Measurements from ENCODE around the gene SCRN2.

SCRN2 gene

DNA sequence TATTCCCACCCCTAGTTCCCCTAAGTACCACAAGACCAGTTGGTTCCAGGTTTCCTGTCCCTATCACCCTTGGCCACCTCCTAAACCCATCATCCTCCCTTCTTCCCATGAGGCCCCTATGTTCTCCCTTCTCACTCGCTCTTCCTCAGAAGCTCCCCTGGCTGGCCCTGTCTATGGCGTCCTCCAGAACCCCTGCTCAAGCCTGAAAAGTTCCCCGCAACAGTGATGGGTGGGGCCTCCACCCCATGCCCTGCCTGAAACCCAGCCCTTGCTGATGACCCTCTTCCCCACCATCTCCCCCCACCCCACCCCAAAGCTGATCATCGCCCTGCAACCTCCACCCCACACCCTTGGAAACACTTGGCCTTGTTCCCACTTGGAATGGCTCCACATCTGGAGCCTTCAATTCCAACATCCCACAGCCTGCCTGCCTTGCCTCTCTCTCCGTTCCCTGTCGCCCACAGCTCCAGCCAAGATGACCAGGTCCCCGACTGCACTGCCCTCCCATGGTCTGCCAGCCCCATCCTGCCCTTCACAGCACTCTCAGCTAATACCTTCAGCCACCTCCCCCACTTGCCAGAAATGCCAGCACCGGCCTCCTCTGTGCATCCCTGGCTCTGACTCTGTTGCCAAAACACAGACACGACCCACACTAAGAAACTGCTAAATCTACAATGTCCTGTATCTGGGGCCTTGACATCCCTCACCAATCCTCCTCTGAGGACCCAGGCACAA is 30.0 kb downstream of the SCRN2 start:
- in situ Hi-C loops (cut with HindIII; ENCODE audit: low pct_ligation_motif_present, low pct_unique_long_range_greater_than_20kb, low sequenced_read_pairs) = no loop called here
- DNase-seq = no peak

DNA sequence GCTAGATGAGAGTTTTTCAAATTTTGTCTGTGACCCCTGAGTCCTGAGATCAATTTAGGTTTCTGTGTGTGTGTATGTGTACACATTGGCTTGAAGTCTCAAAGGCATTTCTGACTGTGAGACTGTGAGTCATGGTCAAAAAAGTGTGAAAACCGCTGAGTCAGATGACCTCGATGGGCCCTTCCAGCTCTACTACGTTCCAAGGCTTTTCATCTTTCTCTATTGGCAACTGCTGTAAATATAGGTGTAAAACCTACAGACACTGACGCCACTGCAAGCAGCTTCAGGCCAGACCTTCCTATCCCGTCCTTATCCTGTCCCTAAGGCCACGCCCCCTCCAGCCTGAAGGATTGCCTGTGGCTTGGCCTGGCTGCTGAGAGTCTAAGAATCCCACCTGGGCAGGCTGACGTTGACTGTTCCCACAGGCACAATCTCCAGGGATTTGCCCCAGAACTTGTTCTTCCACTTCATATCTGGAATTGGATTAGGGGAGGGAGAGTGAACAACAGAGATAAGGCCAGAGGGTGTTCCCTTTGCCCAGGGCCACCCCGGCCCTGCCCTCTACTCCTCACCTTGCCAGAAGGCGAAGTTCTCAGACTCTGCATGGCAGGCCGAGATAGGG is 30.8 kb downstream of the SCRN2 start:
- DNase-seq = peak; percentile 90
- in situ Hi-C loops (cut with HindIII; ENCODE audit: low pct_ligation_motif_present, low pct_unique_long_range_greater_than_20kb, low sequenced_read_pairs) = no loop called here

DNA sequence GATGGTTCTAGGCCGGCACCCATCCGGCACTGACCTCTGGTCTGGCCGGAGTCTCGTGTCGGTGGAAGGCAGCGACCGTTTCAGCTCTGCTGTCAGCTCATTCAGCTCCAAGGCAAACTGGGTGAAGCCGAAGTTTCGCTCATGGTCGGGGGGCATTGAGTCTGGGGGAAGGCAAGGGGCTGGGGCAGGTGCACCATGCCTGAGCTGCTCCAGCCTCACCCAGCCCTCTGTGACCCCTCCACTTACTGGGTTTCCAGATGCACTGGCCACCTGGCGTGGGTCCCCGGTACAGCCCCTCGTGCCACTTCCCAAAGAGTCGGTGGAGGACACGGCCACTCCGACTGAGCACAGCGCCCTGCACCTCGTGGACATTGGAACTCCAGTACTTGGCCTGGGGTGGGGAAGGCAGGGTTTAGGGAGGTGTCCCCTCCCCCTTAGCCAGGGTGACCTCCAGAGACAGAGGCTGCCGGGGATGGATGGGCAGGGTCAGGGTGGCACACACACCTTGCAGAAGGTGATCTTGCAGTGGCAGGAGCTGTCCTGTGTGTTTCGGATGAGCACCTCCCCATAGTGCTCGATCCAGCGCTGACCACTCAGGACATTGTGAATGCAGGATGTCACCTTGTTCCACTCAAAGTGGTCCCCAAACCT is 32.1 kb downstream of the SCRN2 start:
- in situ Hi-C loops (cut with HindIII; ENCODE audit: low pct_ligation_motif_present, low pct_unique_long_range_greater_than_20kb, low sequenced_read_pairs) = no loop called here
- DNase-seq = no peak

DNA sequence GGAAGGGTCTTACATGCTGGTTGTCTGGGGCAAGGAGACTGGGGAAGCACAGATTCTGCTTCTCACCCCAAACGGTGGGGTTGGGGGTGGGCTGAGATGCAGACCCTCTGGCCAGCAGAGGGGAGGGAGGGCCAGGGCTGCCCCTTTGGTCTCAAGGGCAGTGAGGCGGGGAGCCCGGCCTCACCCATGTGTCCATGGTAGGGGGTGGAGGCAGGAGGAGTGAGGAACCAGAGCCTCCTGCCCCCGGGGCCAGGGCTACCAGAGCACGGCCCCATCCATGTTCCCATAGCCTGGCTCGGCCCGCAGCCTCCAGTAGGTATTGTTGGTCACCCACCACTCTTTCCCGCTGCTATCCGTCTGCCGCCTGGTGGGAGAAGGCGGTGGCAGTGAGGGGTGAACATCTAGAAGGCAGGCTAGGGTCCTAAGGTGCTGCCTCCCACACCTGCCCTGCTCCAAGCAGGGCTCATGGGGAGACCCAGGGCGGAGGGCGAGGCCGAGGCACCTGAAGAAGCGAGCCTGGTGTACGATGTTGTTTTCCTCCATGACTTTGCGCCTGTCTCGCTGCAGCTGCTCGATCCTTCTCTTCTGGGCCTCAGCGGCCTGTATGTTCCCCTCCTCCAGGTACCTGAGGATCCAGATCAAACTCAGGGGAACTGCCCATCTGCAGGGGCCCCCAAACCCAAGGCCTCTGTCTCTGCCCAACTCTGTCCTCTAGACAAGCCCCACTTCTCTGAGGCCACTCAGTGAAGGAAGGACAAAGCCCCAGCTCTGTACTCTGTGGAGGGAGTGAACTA is 32.8 kb downstream of the SCRN2 start:
- in situ Hi-C loops (cut with HindIII; ENCODE audit: low pct_ligation_motif_present, low pct_unique_long_range_greater_than_20kb, low sequenced_read_pairs) = no loop called here
- no peak for DNase-seq

DNA sequence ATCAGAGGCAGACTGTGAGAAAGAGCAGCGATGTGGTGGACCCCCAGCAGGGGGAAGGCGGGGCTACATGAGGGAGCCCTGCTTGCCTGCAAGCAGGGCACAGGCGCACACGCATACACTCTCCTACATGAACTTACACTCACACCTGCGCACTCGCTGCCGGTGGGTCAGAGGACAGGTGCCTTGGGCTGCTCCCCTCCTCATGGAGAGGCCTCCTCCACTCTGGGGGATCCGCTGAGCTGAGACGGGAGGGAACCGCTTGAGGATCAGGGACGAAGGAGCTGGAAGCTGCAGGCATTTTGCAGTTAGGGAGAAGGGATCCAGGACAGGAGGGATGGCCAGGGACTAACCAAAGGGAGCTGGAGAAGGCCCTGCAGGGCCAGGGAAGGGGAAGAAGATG is 33.7 kb downstream of the SCRN2 start:
- DNase-seq = no peak

DNA sequence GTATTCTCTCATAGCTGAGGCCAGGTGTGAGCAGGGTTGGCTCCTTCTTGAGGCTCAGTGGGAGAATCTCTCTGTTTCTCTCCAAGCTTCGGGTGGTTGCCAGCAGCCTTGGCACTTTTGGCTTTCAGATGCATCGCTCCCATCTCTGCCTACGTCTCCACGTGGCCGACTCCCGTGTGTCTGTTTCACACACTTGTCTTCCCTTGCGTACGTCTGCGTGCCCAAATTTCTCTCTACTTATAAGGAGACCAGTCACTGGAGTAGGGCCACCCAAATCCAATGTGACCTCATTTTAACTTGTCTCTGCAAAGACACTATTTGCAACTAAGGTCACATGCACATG is 34.2 kb downstream of the SCRN2 start:
- in situ Hi-C loops (cut with HindIII; ENCODE audit: low pct_ligation_motif_present, low pct_unique_long_range_greater_than_20kb, low sequenced_read_pairs) = no loop called here
- no peak for DNase-seq

More for the DNA sequence above, 33.7 kb downstream of the SCRN2 start:
- in situ Hi-C loops (cut with HindIII; ENCODE audit: low pct_ligation_motif_present, low pct_unique_long_range_greater_than_20kb, low sequenced_read_pairs) = no loop called here

DNA sequence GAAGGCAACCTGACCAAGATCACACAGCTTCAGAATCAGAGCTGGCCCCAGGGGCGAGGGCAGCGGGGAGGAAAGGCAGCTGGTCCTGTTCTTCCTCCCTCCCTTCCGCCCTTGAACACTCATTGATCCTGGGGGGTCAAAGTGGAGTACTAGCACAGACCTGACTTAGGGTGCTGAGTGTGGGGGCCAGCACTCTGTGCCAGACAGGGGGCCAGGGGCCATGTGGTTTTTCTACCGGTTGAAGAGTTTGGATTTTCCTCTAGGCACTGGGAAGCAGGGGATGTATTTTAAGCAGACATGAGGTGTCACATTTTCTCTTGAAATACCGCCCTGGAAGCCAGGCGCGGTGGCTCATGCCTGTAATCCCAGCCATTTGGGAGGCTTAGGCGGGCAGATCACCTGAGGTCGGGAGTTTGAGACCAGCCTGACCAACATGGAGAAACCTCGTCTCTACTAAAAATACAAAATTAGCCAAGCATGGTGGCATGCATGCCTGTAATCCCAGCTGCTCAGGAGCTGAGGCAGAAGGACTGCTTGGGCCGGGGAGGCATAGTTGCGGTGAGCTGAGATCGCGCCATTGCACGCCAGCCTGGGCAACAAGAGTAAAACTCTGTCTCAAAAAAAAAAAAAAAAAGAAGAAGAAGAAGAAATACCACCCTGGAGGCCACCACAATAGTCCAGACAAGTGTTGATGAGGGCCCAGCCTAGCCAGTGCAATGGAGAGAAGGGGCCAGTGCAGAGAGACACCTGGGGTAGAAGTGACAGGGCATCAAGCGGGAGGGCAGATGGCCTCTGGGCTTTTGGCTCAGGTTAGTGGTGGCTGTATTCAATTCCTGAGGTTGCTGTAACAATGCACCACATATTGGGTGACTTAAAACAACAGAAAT is 34.8 kb downstream of the SCRN2 start:
- no peak for DNase-seq
- in situ Hi-C loops (cut with HindIII; ENCODE audit: low pct_ligation_motif_present, low pct_unique_long_range_greater_than_20kb, low sequenced_read_pairs) = no loop called here

DNA sequence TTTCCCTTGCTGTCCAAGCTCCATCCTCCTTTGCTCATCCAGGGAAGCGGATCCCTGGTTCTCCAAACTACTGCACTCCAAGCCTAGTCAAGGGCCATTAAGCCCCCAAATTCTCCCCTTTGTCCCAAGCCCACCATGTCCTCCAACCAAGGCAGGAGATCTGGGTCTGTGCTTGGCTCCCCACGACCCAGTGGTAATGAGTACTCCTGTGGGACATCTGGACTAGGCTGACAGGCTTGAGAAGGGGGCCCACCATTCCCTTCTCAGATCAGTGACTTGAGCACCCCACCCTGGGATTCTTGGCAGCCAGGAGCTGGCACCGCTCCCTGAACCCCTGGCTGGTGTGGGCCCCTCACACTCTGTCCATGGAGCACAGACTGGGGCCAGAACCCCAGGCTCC is 36.6 kb downstream of the SCRN2 start:
- DNase-seq = no peak
- in situ Hi-C loops (cut with HindIII; ENCODE audit: low pct_ligation_motif_present, low pct_unique_long_range_greater_than_20kb, low sequenced_read_pairs) = no loop called here

DNA sequence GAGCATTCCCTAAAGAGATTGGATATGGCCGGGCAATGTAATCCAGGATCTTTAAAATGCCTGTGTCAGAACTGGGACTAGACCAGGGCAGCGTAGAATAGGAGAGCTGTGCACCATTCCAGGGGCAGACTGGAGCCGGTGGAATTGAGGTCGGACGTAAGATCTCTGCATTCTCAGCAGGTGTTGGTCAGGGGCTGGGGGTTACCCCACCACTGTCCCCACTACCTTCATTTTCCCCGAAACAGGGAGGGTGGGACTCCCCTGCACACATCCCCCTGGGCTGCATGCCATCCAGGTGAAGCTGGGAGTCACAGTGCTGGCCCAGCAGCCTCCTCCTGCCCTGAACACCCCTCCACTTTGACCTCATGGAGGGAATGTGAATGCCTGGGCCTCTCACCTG is 37.3 kb downstream of the SCRN2 start:
- DNase-seq = no peak
- in situ Hi-C loops (cut with HindIII; ENCODE audit: low pct_ligation_motif_present, low pct_unique_long_range_greater_than_20kb, low sequenced_read_pairs) = no loop called here

DNA sequence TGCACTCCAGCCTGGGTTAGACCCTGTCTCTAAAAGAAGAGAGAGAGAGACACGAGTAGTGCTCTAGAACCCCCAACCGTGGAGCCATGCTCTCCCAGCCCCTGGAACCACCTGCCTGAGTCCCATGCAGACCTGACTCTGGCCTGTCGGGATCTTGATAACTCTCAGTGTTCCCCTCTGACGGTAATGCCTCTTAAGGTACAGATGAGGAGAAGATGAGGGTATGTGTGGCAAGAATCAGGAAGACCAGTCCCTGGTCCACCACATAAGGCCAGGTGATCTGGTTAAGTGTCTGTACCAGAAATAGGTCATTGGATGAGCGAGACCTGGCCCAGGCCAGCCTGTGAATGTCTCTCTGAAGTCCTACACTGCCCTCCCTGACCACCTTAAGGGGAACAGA is 37.9 kb downstream of the SCRN2 start:
- no peak for DNase-seq
- in situ Hi-C loops (cut with HindIII; ENCODE audit: low pct_ligation_motif_present, low pct_unique_long_range_greater_than_20kb, low sequenced_read_pairs) = no loop called here

DNA sequence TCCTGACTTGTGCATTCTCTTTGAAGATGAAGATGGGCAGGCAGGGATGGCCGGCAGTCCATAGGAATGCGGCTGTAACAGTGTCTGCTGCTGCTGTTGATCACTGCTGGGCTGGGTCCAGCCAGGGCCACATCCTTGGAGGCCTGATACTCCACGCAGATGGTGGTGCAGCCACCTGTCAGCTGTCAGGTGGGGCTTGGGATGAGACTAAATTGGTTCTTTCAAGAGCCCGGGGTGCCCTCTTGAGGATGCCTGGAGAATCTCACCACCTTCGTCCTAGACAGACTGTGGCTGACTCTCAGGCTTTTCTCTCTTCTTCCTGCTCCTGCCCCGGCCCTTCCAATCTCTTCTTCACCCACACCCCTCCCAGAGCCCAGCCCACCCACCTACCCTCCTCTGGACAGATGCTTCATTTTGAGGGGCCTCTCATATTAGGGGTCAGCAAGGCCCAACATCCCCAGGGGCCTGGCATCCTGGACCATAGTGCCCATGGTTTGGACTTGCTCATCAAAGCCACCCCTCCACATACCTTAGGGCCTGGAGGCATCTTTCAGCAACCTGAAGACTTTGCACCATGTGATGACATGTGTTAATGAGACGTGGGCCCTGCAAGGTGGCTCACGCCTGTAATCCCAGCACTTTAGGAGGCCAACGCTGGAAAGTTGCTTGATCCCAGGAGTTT is 38.6 kb downstream of the SCRN2 start:
- peak; percentile 65 for DNase-seq
- in situ Hi-C loops (cut with HindIII; ENCODE audit: low pct_ligation_motif_present, low pct_unique_long_range_greater_than_20kb, low sequenced_read_pairs) = no loop called here

DNA sequence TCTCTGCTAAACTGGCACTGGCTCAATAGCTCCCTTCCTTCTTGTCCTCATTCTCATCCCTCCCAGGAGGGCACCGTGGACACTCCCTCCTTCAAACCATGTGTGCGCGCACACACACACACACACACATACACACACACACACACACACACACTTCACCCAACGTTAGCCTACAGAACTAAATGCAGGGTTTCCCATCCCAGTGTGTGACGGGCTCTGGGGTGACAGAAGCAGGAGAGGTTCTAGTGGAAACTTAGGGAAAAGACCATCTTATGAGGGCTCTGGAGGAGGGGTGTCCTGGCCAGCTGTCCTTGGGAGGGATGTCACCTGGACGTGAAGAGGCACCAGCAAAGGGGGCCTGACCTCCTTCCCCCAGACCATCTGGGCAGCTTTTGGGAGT is 39.2 kb downstream of the SCRN2 start:
- in situ Hi-C loops (cut with HindIII; ENCODE audit: low pct_ligation_motif_present, low pct_unique_long_range_greater_than_20kb, low sequenced_read_pairs) = no loop called here
- DNase-seq = no peak

DNA sequence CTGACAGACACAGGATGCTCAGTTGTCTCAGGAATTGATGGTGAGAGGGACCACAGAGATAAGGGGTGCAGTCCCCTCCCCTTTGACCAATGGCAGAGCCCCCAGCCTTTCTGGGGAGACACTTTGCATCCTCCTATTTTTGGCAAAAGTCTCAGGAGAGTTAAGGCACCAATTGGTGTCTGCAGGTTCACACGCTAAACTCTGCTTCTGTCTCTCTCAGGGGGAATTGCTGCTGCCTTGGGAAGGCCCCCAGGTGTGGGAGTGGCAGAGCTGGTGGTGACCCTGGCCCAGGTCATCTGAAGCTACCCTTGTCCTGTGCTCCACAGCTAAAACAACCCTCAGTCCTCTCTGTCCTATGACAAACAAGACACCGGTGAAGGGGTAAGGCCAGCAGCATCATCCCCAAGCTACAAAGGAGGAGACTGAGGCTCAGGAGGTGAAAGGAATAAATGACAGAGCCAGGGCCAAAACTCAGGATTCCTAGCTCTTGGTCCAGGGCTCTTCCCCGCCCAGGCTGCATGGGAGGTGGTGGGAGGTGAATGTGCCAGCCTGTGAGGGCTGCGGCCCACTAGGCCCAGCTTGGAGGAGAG is 39.8 kb downstream of the SCRN2 start:
- in situ Hi-C loops (cut with HindIII; ENCODE audit: low pct_ligation_motif_present, low pct_unique_long_range_greater_than_20kb, low sequenced_read_pairs) = no loop called here
- DNase-seq = no peak

DNA sequence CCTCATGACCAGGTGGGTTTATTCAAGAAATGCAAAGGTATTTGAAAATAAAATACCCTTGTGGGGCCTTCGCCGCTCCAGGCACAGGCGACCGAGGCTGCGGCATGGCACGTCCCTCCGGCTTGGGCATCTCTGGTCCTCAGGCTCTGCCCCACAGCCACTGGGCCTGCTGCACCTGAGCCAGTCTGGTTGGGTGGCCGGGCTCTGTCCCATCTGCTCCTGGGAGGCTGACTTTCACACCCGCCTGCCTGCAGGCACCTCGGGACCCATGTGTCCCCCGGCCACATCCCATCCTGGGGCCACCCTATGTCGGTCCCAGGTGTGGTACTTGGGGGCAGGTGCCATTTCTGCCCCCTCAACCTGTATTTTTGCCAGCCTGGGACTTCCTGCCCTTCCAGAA is 40.4 kb downstream of the SCRN2 start:
- in situ Hi-C loops (cut with HindIII; ENCODE audit: low pct_ligation_motif_present, low pct_unique_long_range_greater_than_20kb, low sequenced_read_pairs) = no loop called here
- no peak for DNase-seq

DNA sequence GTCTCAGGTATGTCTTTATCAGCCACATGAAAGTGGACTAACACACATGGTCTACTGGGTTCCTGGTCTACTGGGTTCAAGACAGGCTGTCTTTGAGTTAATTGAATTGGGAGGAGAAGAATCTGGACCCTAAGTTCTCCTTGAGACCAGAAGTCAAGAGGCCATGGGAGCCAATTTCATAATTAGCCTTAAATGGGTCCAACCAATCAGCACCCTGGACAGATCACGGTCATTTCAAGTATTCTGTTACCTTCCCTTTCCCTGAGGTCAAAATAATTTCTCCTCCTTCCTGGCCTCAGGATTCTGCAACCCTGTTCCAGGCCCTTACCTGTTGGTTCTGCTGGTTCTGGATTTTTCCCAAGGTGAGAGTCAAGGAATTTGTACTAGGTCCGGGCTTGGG is 43.3 kb downstream of the SCRN2 start:
- no peak for DNase-seq
- in situ Hi-C loops (cut with HindIII; ENCODE audit: low pct_ligation_motif_present, low pct_unique_long_range_greater_than_20kb, low sequenced_read_pairs) = no loop called here

DNA sequence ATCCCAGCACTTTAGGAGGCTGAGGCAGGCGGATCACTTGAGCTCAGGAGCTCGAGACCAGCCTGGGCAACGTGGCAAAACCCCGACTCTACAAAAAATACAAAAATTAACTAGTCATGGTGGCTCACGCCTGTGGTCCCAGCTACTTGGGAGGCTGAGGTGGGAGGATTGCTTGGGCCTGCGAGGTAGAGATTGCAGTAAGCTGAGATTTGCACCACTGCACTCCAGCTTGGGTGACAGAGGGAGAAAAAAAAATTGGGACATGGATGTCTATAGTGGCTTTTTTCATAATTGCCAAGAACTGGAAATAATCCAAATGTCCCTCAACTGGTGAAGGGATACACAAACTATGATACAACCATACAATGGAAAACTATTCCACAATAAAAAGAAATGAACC is 48.1 kb downstream of the SCRN2 start:
- no peak for DNase-seq
- in situ Hi-C loops (cut with HindIII; ENCODE audit: low pct_ligation_motif_present, low pct_unique_long_range_greater_than_20kb, low sequenced_read_pairs) = no loop called here

DNA sequence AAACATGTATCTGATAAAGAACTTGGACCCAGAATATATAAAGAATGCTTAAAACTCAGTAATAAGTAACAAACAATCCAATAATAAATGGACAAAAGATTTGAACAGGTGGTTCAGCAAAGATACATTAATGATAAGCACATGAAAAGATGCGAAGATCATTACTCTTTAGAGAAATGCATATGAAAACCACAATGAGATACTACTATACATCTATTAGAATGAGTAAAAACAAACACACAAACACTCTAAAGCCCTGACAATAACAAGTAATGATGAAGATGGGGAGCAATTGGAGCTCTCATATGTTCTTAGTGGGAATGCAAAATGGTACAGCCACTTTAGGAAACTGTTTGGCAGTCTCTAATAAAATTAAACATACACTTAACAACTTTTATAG is 48.6 kb downstream of the SCRN2 start:
- no peak for DNase-seq
- in situ Hi-C loops (cut with HindIII; ENCODE audit: low pct_ligation_motif_present, low pct_unique_long_range_greater_than_20kb, low sequenced_read_pairs) = no loop called here

DNA sequence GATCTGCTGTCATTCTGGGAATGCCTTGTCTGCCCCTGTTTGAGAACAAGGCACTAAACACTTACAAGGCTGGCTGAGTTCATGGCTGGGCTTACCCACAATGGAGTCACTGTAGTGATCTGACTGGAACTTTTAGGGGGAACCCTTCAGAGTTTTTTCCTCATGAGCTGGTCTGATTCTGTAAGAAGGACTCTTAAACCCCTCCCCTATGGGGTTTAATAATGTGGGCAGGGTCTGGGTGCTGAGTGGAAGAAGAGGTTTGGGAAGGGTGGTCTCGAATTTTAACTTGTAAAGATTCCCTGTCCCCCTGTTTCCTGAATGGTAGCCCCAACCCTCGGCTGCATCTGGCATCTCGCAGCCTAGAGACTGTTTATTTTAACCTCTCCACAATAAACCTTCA is 50.0 kb downstream of the SCRN2 start:
- DNase-seq = no peak

More for the DNA sequence above, 50.0 kb downstream of the SCRN2 start:
- in situ Hi-C loops (cut with HindIII; ENCODE audit: low pct_ligation_motif_present, low pct_unique_long_range_greater_than_20kb, low sequenced_read_pairs) = no loop called here

Measured in ACHN (cell line).